ENCODE data around the gene CLHC1. TPM values are rescaled to one million over a fixed set of nuclear protein-coding genes. Genes with fewer than 3 reads are reported as not detected.
"Not testable (repeated sequence)": the region's sequence is repeated elsewhere in the genome, so short reads cannot be mapped to it uniquely, and the experiment has no call there.

The CLHC1 gene
- total RNA-seq, 2 donors from 2014 or later, result 3.5 to 7.1 TPM

DNA sequence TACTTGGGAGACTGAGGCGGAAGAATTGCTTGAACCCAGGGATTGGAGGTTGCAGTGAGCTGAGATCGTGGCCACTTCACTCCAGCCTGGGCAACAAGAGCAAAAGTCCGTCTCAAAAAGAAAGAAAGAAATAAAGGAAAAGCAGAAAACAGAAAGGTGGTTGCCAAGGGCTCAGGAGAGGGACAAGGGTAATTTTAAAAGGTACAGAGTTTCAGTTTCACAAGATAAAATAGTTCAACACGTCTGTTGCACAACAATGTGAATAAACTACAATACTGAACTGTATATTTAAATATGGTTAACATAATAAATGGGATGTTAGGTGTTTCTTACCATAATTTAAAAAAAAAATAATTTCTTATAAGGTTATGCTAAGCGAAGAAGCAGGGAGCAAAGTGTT lies 13.3 kb upstream of the CLHC1 start:
- Mint-ChIP-seq H3K27me3 (no peaks in the 10 kb centered on the region), H3K36me3 (ENCODE audit: low read depth) (peaks cover 2% of the 10 kb centered on the region), H3K4me1 (no peaks in the 10 kb centered on the region), H3K4me3 (no peak overlapping the region), H3K27ac (no peak overlapping the region)
- ATAC-seq (no peak), DNase-seq (no peak)
- no peaks in the 10 kb centered on the region for H3K9me3 ChIP-seq (ENCODE audit: control insufficient read depth, low read length, poor library complexity, severe bottlenecking)

DNA sequence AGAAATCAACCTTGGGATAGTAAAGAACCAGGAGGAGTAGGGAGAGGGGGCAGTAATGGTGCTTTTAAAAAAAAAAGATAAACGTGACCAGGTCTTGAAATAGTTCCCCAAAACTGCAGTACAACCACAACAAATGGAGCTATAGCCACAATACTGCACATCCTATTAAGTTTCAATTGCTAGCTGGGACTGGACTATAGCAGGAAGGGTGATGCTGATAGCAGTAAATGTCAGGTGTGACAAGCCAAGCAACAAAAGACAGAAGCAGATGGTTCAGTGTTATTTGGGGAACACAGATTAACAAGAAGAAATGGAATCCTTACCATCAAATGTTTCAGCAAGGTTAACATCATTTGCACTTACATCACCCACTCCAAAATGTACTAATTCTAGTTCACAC lies 10.5 kb upstream of the CLHC1 start:
- Mint-ChIP-seq H3K4me3 (no peak overlapping the region), H3K36me3 (ENCODE audit: low read depth) (peaks cover 2% of the 10 kb centered on the region), H3K27ac (peak overlapping the region; percentile 21), H3K4me1 (no peaks in the 10 kb centered on the region), H3K27me3 (no peaks in the 10 kb centered on the region)
- no peaks in the 10 kb centered on the region for H3K9me3 ChIP-seq (ENCODE audit: control insufficient read depth, low read length, poor library complexity, severe bottlenecking)
- no peak for DNase-seq
- ATAC-seq, result no peak

DNA sequence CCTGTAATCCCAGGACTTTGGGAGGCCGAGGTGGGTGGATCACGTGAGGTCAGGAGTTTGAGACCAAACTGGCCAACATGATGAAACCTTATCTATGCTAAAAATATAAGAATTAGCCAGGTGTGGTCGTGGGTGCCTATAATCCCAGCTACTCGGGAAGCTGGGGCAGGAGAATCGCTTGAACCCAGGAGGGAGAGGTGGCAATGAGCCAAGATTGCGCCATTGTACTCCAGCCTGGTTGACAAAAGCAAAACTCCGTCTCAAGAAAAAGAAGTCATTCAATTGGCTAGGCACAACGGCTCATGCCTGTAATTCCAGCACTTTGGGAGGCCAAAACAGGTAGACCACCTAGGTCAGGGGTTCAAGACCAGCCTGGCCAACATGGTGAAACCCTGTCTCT lies 9.5 kb upstream of the CLHC1 start:
- ATAC-seq; H3K27ac Mint-ChIP-seq; H3K9me3 ChIP-seq (ENCODE audit: control insufficient read depth, low read length, poor library complexity, severe bottlenecking); H3K36me3 Mint-ChIP-seq (ENCODE audit: low read depth); H3K4me1 Mint-ChIP-seq; H3K27me3 Mint-ChIP-seq; DNase-seq; H3K4me3 Mint-ChIP-seq: not testable (repeated sequence)

DNA sequence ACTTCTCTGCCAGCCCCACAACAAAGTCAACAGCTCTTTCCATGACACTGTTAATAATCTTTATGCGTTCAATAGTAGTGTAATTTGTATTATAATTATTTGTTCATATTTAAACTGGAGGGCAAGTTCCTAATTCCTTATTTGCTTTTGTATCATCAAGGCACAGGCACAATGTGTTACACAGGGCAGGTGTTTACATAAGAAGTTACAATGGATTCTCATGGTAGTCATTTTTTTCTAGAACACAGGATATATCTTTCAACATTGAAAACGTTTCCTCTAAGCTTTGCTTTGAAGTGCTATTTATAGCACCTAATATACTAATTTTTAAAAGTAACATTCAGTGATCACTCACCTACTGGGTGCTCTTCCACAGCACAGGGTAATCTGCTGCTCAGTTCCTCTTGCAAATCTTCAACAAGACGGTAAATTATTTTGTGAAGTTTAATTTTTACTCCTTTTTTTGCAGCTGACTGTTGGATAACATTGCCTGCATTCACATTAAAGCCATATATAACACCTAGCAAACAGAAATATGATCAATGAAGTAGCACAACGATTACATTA lies 7.6 kb upstream of the CLHC1 start:
- Mint-ChIP-seq H3K36me3 (ENCODE audit: low read depth) (peaks cover 2% of the 10 kb centered on the region), H3K4me1 (no peaks in the 10 kb centered on the region), H3K4me3 (no peak overlapping the region), H3K27me3 (no peaks in the 10 kb centered on the region), H3K27ac (peak overlapping the region; percentile 16)
- no peaks in the 10 kb centered on the region for H3K9me3 ChIP-seq (ENCODE audit: control insufficient read depth, low read length, poor library complexity, severe bottlenecking)
- no peak for ATAC-seq
- no peak for DNase-seq

DNA sequence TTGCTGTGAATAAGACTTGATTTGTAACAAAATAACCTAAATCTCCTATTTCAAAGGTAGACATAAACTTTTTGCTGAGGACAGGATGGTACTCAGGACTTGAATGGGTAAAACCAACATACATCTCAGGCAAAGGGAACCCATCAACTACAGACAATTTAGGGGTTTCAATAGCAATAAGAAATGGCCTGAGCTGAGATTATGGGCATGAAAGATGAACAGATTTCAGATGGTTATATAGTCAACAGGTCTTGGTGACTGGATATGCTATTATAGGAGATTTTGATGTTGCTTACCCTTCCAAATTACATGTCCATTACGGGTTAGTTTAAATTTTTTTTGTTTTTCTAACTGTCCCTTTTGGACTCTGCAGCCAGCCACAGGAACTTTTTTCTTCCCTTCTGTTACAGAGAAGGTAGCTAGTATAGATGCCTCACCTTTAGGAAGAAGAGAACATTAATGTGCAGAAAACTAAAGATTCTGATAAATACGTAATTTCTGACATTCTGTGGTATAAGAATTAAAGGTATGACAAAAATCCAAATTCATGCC lies 5.0 kb upstream of the CLHC1 start:
- Mint-ChIP-seq H3K36me3 (ENCODE audit: low read depth) (peaks cover 3% of the 10 kb centered on the region), H3K27ac (peak overlapping the region; percentile 19), H3K4me1 (peaks cover 18% of the 10 kb centered on the region), H3K4me3 (no peak overlapping the region), H3K27me3 (no peaks in the 10 kb centered on the region)
- H3K9me3 ChIP-seq (ENCODE audit: control insufficient read depth, low read length, poor library complexity, severe bottlenecking), result no peaks in the 10 kb centered on the region
- ATAC-seq (no peak), DNase-seq (no peak)

DNA sequence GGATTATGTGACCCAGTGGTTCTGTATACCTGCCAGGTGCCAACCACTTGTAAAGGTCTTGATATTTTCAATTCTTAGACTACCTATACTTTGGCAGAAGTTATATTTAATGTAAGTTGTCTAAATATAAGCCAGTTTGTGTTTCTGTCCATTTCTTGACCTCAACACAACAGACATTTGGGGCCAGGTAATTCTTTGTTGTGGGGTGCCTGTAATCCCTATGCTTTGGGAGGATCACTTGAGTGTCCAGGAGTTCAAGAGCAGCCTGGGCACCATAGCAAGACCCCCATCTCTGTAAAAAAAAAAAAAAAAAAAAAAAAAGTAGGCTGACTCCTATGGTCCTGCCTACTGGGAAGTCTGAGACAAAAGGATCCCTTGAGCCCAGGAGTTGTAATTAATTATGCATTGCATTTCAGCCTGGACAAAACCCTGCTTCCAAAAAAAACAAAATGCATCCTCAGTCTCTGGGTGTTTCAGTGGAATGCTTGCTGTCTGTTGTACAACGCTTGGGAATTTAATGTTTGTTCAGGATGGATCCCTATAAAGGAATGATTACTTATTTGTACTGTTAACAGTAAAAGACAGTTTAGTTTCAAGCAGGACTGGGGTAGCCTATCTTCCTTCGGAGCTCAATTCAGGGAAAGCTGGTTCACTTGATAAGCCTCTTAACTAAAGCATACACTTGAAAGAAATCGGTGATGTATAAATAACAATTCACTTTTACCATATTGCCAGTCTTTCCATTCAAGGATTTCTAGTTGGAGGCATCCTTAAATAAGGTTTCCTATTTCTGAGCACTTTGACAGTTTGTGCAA lies 3.8 kb upstream of the CLHC1 start:
- no peak for DNase-seq
- no peaks in the 10 kb centered on the region for H3K27me3 Mint-ChIP-seq
- H3K27ac Mint-ChIP-seq, result peak overlapping the region; percentile 100
- peaks cover 27% of the 10 kb centered on the region for H3K4me1 Mint-ChIP-seq
- H3K4me3 Mint-ChIP-seq, result no peak overlapping the region
- no peaks in the 10 kb centered on the region for H3K9me3 ChIP-seq (ENCODE audit: control insufficient read depth, low read length, poor library complexity, severe bottlenecking)
- ATAC-seq, result no peak
- peaks cover 3% of the 10 kb centered on the region for H3K36me3 Mint-ChIP-seq (ENCODE audit: low read depth)

DNA sequence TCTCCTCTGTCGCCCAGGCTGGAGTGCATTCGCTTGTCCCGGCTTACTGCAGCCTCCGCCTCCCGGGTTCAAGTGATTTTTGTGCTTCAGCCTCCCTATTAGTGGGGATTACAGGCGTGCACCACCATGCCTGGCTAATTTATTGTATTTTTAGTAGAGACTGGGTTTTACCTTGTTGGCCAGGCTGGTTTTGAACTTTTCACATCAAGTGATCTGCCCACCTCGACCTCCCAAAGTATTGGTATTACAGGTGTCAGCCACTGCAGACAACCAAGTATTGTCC lies 1.5 kb upstream of the CLHC1 start:
- ATAC-seq (no peak), DNase-seq (no peak)
- Mint-ChIP-seq H3K36me3 (ENCODE audit: low read depth) (peaks cover 3% of the 10 kb centered on the region), H3K27ac (peak overlapping the region; percentile 100), H3K27me3 (no peaks in the 10 kb centered on the region), H3K4me1 (peaks cover 34% of the 10 kb centered on the region), H3K4me3 (peak overlapping the region; percentile 99)
- no peaks in the 10 kb centered on the region for H3K9me3 ChIP-seq (ENCODE audit: control insufficient read depth, low read length, poor library complexity, severe bottlenecking)

DNA sequence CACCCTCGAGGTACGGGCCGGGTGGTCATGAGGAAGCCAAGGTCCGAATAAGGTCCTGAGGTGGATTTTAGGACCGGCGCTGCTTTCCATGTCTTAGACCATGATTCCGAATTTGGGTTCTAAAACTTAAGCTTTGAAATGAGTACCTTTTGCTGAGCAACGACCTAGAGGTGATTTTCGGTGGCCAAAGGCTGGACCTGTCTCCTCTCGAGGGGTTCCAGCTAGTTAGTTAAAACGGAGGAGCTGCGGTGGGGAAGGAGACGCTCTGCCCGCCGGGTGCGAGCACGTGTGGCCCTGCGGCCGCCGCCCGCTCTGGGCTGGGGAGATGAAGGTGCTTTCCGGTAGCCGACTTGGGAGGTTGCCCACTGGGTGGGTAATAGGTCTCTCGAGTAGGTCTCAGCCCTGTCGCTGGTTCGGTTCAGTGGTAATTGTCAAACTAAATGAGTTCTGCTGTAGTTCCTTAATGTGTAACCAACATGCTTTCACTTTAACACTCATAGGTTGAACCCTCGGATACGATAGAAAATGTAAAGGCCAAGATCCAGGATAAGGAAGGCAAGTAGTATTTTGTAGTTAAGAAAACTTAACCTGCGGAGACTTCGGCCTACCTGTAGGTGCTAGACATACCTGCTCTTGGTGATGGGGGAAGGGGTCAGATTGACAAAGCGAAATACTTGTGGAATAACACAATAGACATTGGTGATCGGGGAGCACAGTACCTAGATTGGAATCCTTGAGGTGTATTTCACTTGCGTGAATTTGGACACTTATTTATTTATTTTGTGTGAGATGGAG lies 967 bp upstream of the CLHC1 start:
- Mint-ChIP-seq H3K36me3 (ENCODE audit: low read depth) (peaks cover 3% of the 10 kb centered on the region), H3K4me1 (peaks cover 38% of the 10 kb centered on the region), H3K27me3 (no peaks in the 10 kb centered on the region), H3K4me3 (peak overlapping the region; percentile 99), H3K27ac (peak overlapping the region; percentile 100)
- DNase-seq (peak; percentile 53 to 57 (median 57)), ATAC-seq (peak; percentile 64)
- H3K9me3 ChIP-seq (ENCODE audit: control insufficient read depth, low read length, poor library complexity, severe bottlenecking), result no peaks in the 10 kb centered on the region

DNA sequence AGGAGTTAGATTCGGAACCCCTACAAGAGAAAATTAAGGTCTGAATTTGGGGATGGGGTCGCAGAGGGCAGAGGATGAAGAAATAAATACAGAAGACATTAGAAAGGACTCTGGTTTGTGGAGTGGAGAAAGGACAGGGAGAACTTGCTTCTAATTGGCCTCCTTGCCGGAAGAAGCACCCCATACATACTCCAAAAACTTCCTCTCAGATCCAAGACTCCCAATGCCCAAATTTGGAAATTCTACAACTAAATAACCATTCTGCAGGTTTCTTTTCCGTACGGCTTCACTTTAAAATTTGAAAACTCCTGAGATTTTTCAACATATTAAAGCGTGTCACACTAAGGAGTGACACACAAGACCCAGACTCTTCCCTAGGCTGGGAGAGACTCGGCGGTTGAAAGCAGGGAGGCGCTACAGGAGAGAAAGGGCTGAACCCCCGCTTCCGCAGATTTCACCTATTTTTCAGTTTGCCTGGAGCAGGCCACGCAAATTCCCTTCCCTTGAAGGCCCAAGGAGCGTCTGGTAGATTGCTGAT lies 478 bp downstream of the CLHC1 start:
- peaks cover 3% of the 10 kb centered on the region for H3K36me3 Mint-ChIP-seq (ENCODE audit: low read depth)
- no peaks in the 10 kb centered on the region for H3K9me3 ChIP-seq (ENCODE audit: control insufficient read depth, low read length, poor library complexity, severe bottlenecking)
- H3K4me1 Mint-ChIP-seq, result peaks cover 43% of the 10 kb centered on the region
- H3K27me3 Mint-ChIP-seq, result no peaks in the 10 kb centered on the region
- peak overlapping the region; percentile 100 for H3K27ac Mint-ChIP-seq
- no peak for ATAC-seq
- DNase-seq, result no peak
- peak overlapping the region; percentile 99 for H3K4me3 Mint-ChIP-seq

DNA sequence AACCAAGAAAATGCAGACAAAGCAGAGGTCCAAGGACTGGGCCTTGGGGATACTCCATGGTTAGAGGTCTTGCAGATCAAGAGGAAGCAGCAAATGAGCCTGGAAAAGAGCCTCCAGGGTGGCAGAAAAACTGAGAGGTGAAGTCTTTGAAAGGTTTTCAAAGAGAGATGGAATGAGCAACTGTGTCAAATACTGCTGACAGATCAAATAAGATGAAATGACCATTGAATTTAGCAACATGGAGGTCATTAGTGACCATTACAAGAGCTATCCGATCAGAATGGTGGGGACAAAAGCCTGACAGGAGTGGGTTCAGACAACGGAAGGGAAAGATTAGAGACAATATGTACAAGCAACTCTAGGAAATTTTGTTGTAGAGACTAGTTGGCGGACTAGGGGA lies 1.5 kb downstream of the CLHC1 start:
- ATAC-seq (no peak), DNase-seq (no peak)
- H3K4me1 Mint-ChIP-seq, result peaks cover 44% of the 10 kb centered on the region
- H3K36me3 Mint-ChIP-seq (ENCODE audit: low read depth), result peaks cover 3% of the 10 kb centered on the region
- H3K27me3 Mint-ChIP-seq, result no peaks in the 10 kb centered on the region
- H3K27ac Mint-ChIP-seq, result peak overlapping the region; percentile 100
- H3K4me3 Mint-ChIP-seq, result peak overlapping the region; percentile 99
- H3K9me3 ChIP-seq (ENCODE audit: control insufficient read depth, low read length, poor library complexity, severe bottlenecking), result no peaks in the 10 kb centered on the region

DNA sequence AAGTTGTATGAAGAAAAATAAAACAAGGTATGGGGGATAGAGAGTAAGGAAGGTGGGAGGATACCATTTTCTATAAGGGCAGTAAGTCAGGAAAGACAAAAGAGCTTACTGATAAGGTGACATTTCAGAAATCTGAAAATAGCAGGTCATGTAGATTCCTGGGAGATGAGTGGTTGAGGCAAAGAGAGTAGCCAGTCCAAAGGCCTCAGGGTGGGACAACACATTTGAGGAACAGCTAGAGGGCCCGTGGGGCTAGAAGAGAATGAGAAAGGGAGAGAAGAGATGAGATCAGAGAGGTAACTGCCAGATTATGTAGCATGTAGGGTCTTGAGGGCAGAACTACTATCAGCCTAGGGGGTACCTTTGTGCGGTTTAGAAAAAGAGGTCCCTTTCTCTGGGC lies 2.9 kb downstream of the CLHC1 start:
- DNase-seq (no peak), ATAC-seq (no peak)
- Mint-ChIP-seq H3K27me3 (no peaks in the 10 kb centered on the region), H3K36me3 (ENCODE audit: low read depth) (peaks cover 3% of the 10 kb centered on the region), H3K27ac (peak overlapping the region; percentile 34), H3K4me1 (peaks cover 41% of the 10 kb centered on the region), H3K4me3 (no peak overlapping the region)
- H3K9me3 ChIP-seq (ENCODE audit: control insufficient read depth, low read length, poor library complexity, severe bottlenecking), result no peaks in the 10 kb centered on the region

DNA sequence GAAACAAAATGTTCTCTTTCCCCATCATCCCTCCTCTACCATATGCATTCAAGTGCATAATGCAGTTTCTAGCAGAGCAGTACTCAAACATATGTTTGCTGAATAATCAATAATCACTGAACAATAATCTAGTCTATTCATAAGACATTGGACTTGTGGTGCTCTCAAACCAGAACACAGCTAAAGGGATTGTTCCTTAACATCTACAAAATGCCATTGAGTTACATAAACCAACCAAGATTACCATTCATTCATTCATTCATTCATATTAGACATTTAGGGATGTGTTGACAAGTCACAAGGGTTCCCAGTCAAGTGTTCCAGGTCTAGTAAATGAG lies 3.9 kb downstream of the CLHC1 start:
- H3K9me3 ChIP-seq (ENCODE audit: control insufficient read depth, low read length, poor library complexity, severe bottlenecking), result no peaks in the 10 kb centered on the region
- no peak for DNase-seq
- Mint-ChIP-seq H3K4me1 (peaks cover 34% of the 10 kb centered on the region), H3K36me3 (ENCODE audit: low read depth) (peaks cover 2% of the 10 kb centered on the region), H3K4me3 (peak overlapping the region; percentile 15), H3K27me3 (no peaks in the 10 kb centered on the region), H3K27ac (peak overlapping the region; percentile 34)
- no peak for ATAC-seq

All from T-helper 17 cell (primary cell).